Gastroesophageal sphincter (tissue), 3 donors: Measurements from ENCODE around the gene SNX25.

ENCODE experiments used
- EP300 ChIP-seq: sonication (generic); formaldehyde crosslinking; IDR thresholded peaks from one replicate; pipeline ENCODE4 v1.6.1; 2017; ENCODE audit warnings: antibody characterized with exemption, mild to moderate bottlenecking
- POLR2A ChIP-seq, 2 donors: fragments of 450-650 bp; IDR thresholded peaks; one replicate each; pipeline ENCODE4 v1.6.1; 2017; ENCODE audit warnings: antibody characterized with exemption in 2 of 2, mild to moderate bottlenecking in 2 of 2, moderate library complexity in 1 of 2
- POLR2AphosphoS5 ChIP-seq: sonication (generic); formaldehyde crosslinking; IDR thresholded peaks from one replicate; pipeline ENCODE4 v1.6.1; 2017; ENCODE audit warnings: antibody characterized with exemption
- TF ChIP-seq, protein P1 (sequence below), 4 experiments: fragments of 200-600 bp in 2 of 4; fragments of 450-650 bp in 2 of 4; sonication (generic) in 1 of 4; IDR thresholded peaks; one replicate each; pipeline ENCODE4 v1.5.1; 2017 to 2019; ENCODE audit warnings: antibody characterized with exemption in 4 of 4, mild to moderate bottlenecking in 2 of 4, moderate library complexity in 2 of 4

GRCh38 chr4:185254434-185254833 lies 45.0 kb downstream of the SNX25 start:
- TF ChIP-seq, protein P1, sequence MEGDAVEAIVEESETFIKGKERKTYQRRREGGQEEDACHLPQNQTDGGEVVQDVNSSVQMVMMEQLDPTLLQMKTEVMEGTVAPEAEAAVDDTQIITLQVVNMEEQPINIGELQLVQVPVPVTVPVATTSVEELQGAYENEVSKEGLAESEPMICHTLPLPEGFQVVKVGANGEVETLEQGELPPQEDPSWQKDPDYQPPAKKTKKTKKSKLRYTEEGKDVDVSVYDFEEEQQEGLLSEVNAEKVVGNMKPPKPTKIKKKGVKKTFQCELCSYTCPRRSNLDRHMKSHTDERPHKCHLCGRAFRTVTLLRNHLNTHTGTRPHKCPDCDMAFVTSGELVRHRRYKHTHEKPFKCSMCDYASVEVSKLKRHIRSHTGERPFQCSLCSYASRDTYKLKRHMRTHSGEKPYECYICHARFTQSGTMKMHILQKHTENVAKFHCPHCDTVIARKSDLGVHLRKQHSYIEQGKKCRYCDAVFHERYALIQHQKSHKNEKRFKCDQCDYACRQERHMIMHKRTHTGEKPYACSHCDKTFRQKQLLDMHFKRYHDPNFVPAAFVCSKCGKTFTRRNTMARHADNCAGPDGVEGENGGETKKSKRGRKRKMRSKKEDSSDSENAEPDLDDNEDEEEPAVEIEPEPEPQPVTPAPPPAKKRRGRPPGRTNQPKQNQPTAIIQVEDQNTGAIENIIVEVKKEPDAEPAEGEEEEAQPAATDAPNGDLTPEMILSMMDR (IDR thresholded peaks at IDR 0.05) = no peak
- TF ChIP-seq POLR2AphosphoS5 (no peak), POLR2A (IDR thresholded peaks at IDR 0.05) (no peak), EP300 (no peak)
